ENCODE data around the gene LLCFC1. TPM values are rescaled to one million over a fixed set of nuclear protein-coding genes. Genes with fewer than 3 reads are reported as not detected.

The LLCFC1 gene
- total and polyA plus RNA-seq, 2 of the 8 experiments (the other 6 are each of a cell fraction or from before 2014, with no cell fraction given) = not detected

DNA sequence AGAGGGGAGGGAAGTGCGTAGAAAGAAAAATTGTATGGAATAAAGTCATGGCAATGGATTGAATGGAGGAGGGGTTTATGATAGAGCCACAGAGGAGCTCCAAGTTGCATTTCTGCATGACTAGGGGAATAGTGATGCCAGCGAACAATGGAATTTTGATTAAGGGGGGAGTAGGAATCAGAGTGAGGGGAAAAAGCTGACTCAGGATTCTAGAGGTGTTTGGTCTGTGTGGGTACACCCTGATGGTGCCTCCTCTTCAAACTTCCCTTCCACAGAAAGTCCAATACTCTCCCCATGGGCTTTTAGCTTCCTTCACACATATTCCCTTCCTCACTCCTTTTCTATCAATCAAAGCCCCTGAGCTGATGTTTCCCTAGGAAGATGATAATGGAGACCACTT, 24.7 kb downstream of the LLCFC1 start:
- Histone ChIP-seq H3K23me2 (ENCODE audit: low read depth, low read length) (peaks cover 2% of the 10 kb centered on the region; the same call in 1 of the 2 replicates), H4K91ac (replicated peaks; ENCODE audit: insufficient read length, low read length) (no peak overlapping the region), H4K20me1 (replicated peaks in 1 of 2; ENCODE audit: control insufficient read depth in 1 of 2, insufficient read depth in 2 of 2, low read length in 2 of 2) (no peaks in the 10 kb centered on the region), H3K4ac (replicated peaks; ENCODE audit: insufficient read length, low read depth, low read length) (no peak overlapping the region), H4K5ac (ENCODE audit: insufficient read length, low read depth, low read length) (no peak overlapping the region), H2BK20ac (ENCODE audit: low read length) (no peak overlapping the region), H3K27me3 (replicated peaks in 1 of 4; ENCODE audit: control insufficient read depth in 3 of 4, extremely low read depth in 1 of 4, insufficient read depth in 3 of 4, low read length in 3 of 4) (no peaks in the 10 kb centered on the region), H2AFZ (ENCODE audit: low read length) (no peak overlapping the region), H3K36me3 (ENCODE audit: control insufficient read depth in 2 of 4, insufficient read depth in 4 of 4, low read length in 3 of 4) (no peaks in the 10 kb centered on the region), H3K27ac (ENCODE audit: low read depth, low read length) (no peak overlapping the region), H2BK15ac (ENCODE audit: low read length) (no peak overlapping the region), H4K8ac (ENCODE audit: extremely low read depth, insufficient read depth, low read length) (no peak overlapping the region), H3K4me1 (replicated peaks in 1 of 4; ENCODE audit: control insufficient read depth in 3 of 4, insufficient read depth in 4 of 4, low read length in 3 of 4) (peaks cover 0 to 5% (median 1%) of the 10 kb centered on the region in 4 experiments; a peak in 4 of 7 replicates), H2BK120ac (replicated peaks; ENCODE audit: low read depth, low read length) (no peak overlapping the region), H2AK5ac (ENCODE audit: low read depth, low read length) (no peak overlapping the region), H3K79me2 (ENCODE audit: control insufficient read depth in 1 of 2, insufficient read depth in 2 of 2, low read length in 2 of 2) (no peaks in the 10 kb centered on the region), H3K14ac (ENCODE audit: insufficient read length) (no peak overlapping the region), H3K4me3 (ENCODE audit: extremely low read depth in 1 of 4, insufficient read depth in 2 of 4, low read depth in 3 of 4, low read length in 4 of 4) (no peak overlapping the region), H3K4me2 (ENCODE audit: insufficient read depth in 1 of 2, low read depth in 2 of 2, low read length in 2 of 2) (no peak overlapping the region), H3K9me3 (ENCODE audit: insufficient read depth in 2 of 2, low read depth in 1 of 2, low read length in 1 of 2) (no peaks in the 10 kb centered on the region; a peak in 1 of 4 replicates), H2BK5ac (ENCODE audit: low read depth, low read length) (no peak overlapping the region), H3K23ac (ENCODE audit: insufficient read length) (no peak overlapping the region), H3K56ac (replicated peaks; ENCODE audit: insufficient read length, low read depth, low read length) (no peak overlapping the region), H3K79me1 (ENCODE audit: low read depth, low read length) (no peaks in the 10 kb centered on the region), H3K18ac (ENCODE audit: extremely low read depth, low read length) (no peak overlapping the region), H2BK12ac (ENCODE audit: low read depth, low read length) (no peak overlapping the region), H3K9ac (replicated peaks in 1 of 4; ENCODE audit: extremely low read depth in 1 of 4, low read depth in 3 of 4, low read length in 3 of 4) (no peak overlapping the region)
- POLR2A ChIA-PET (ENCODE audit: partially characterized antibody) = no interaction called here
- CTCF ChIA-PET (ENCODE audit: partially characterized antibody) = interaction anchor here (0.6 to 2.8 kb wide), 10 partner anchors 12 to 251 kb away, joined by 3 to 13 read pairs (median 3); partner anchors contain the start of gene LLCFC1
- 86 to 100% methylated on average over 1 to 2 of the region's 2 CpGs for WGBS, 2 experiments (ENCODE audit: extremely low coverage in 1 of 2, insufficient coverage in 1 of 2, insufficient read length in 1 of 2, insufficient replicate concordance in 2 of 2, low coverage in 1 of 2, low lambda C conversion rate in 2 of 2, missing lambda C conversion rate in 1 of 2)
- DNase-seq (ENCODE audit: low read depth in 1 of 2, low spot score in 2 of 2) = no peak
- TF ChIP-seq EGR1 (IDR thresholded peaks at IDR 0.05; ENCODE audit: borderline replicate concordance, low read depth, low read length) = no peak
- TF ChIP-seq SIX5 (IDR thresholded peaks at IDR 0.05; ENCODE audit: low read depth, low read length) = no peak
- no peak for TF ChIP-seq NRF1 (IDR thresholded peaks at IDR 0.05; ENCODE audit: low read depth, low read length)
- no peak for TF ChIP-seq BRCA1 (IDR thresholded peaks at IDR 0.05; ENCODE audit: low read depth, low read length)
- no peak for TF ChIP-seq RFX5 (IDR thresholded peaks at IDR 0.05; ENCODE audit: borderline replicate concordance, low read depth, low read length)
- TF ChIP-seq CHD2 (IDR thresholded peaks at IDR 0.05; ENCODE audit: low read length) = no peak
- no peak for TF ChIP-seq SP4 (IDR thresholded peaks at IDR 0.05; ENCODE audit: low read length)
- TF ChIP-seq RNF2 (IDR thresholded peaks at IDR 0.05; ENCODE audit: borderline replicate concordance, low read depth, low read length, missing control alignments, poor library complexity, severe bottlenecking) = no peak
- TF ChIP-seq GTF2F1 (IDR thresholded peaks at IDR 0.05; ENCODE audit: borderline replicate concordance, low read depth, low read length) = no peak
- TF ChIP-seq POU5F1 (IDR thresholded peaks at IDR 0.05; ENCODE audit: low read depth, low read length) = no peak
- no peak for TF ChIP-seq BACH1 (IDR thresholded peaks at IDR 0.05; ENCODE audit: low read length)
- FAIRE-seq = no peak
